HepG2 (cell line): ENCODE data around the gene MTM1. TPM values are rescaled to one million over a fixed set of nuclear protein-coding genes. Genes with fewer than 3 reads are reported as not detected.

Experiments
- ATAC-seq: fragments of 200-7000 bp; cut with Tn5 transposase; 3 replicates; pipeline ENCODE4 v1.9.1; 2020; ENCODE audit warnings: mild to moderate bottlenecking, moderate library complexity
- BruUV-seq: library from RNA; stranded (reverse); fragments of 400-500 nt; replicated peaks from 2 replicates; lab custom pipeline; 2021; lab: Mats Ljungman, UMichigan
- CTCF ChIA-PET: fragments of 300-600 bp; formaldehyde crosslinking; extraction: SDS; loops from one replicate; lab custom pipeline; 2021; ENCODE audit warnings: low total read pairs, inconsistent platforms, low intra/inter-chr PET ratio; lab: Yijun Ruan, JAX
- POLR2A ChIA-PET: fragments of 350-600 bp; sonication (Branson Sonifier 250); formaldehyde crosslinking; loops from one replicate; lab custom pipeline; 2020; ENCODE audit warnings: antibody characterized with exemption, inconsistent platforms; lab: Yijun Ruan, JAX
- DNase-seq: peaks from one replicate; pipeline ENCODE4 v3.0.0-alpha.2; 2015; ENCODE audit warnings: low spot score
- FAIRE-seq: peaks from 3 replicates; lab custom pipeline; 2011; peaks lifted over from hg19 to GRCh38; lab: Jason Lieb, UNC
- H2AFZ ChIP-seq: one replicate; pipeline ENCODE4 v1.6.1; 2011; ENCODE audit warnings: low read length, inconsistent platforms
- H3K27ac ChIP-seq: fragments of 300-600 bp; 3 replicates; pipeline ENCODE4 v1.8.0; 2011; ENCODE audit warnings: mixed run types, mild to moderate bottlenecking, mixed read lengths, low read length, inconsistent platforms; ENCODE audit not compliant: insufficient read depth; ENCODE audit errors: extremely low read length
- H3K27me3 ChIP-seq, 2 experiments: fragments of 200-600 bp in 1 of 2; 2 replicates in 1 of 2; 3 replicates in 1 of 2; pipeline versions ENCODE4 v1.6.0 to v1.8.0; 2011; ENCODE audit warnings: low read length in 2 of 2, mild to moderate bottlenecking in 2 of 2, moderate library complexity in 2 of 2, inconsistent platforms in 1 of 2; ENCODE audit not compliant: insufficient read depth in 2 of 2, control insufficient read depth in 1 of 2
- H3K36me3 ChIP-seq, 2 experiments: fragments of 200-600 bp in 1 of 2; replicated peaks in 1 of 2; 2 replicates in 1 of 2; 3 replicates in 1 of 2; pipeline versions ENCODE4 v1.5.1 to v1.8.0; 2011; ENCODE audit warnings: low read length in 2 of 2, inconsistent platforms in 1 of 2; ENCODE audit not compliant: insufficient read depth in 2 of 2, control insufficient read depth in 1 of 2
- H3K4me1 ChIP-seq: 2 replicates; pipeline ENCODE4 v1.5.1; 2012; ENCODE audit warnings: low read length, inconsistent platforms; ENCODE audit not compliant: insufficient read depth
- H3K4me2 ChIP-seq: 2 replicates; pipeline ENCODE4 v1.6.0; 2011; ENCODE audit warnings: low read depth, low read length, inconsistent platforms
- H3K4me3 ChIP-seq, 3 experiments: fragments of 200-600 bp in 1 of 3; sonication (generic), shearing (Covaris generic) in 1 of 3; replicated peaks in 1 of 3; 2 replicates each; pipeline ENCODE4 v1.5.1; 2011 to 2016; ENCODE audit warnings: low read length in 3 of 3, inconsistent platforms in 2 of 3, low read depth in 2 of 3, mild to moderate bottlenecking in 2 of 3, control low read depth in 1 of 3, mixed read lengths in 1 of 3; ENCODE audit not compliant: insufficient read depth in 1 of 3
- H3K79me2 ChIP-seq: one replicate; pipeline ENCODE4 v1.6.1; 2011; ENCODE audit warnings: low read length, inconsistent platforms; ENCODE audit not compliant: insufficient read depth
- H3K9ac ChIP-seq: 2 replicates; pipeline ENCODE4 v1.6.0; 2011; ENCODE audit warnings: mild to moderate bottlenecking, low read depth, low read length, inconsistent platforms; ENCODE audit not compliant: insufficient read depth
- H3K9me3 ChIP-seq: 2 replicates; pipeline ENCODE4 v1.5.1; 2012; ENCODE audit warnings: mild to moderate bottlenecking, low read length
- H4K20me1 ChIP-seq: 2 replicates; pipeline ENCODE4 v1.6.0; 2011; ENCODE audit warnings: inconsistent platforms, mild to moderate bottlenecking, low read length, moderate library complexity; ENCODE audit not compliant: insufficient read depth
- ARNTL ChIP-seq: sonication (generic); formaldehyde crosslinking; IDR thresholded peaks from 2 replicates; pipeline ENCODE4 v1.4.0; 2020; ENCODE audit warnings: mild to moderate bottlenecking, missing genetic modification reagents
- FOXP4 ChIP-seq: sonication (generic); formaldehyde crosslinking; IDR thresholded peaks from 2 replicates; pipeline ENCODE4 v1.4.0; 2020; ENCODE audit warnings: missing genetic modification reagents
- GATAD1 ChIP-seq: IDR thresholded peaks from 2 replicates; pipeline ENCODE4 v1.6.1; 2016; ENCODE audit warnings: missing genetic modification reagents, missing compliant biosample characterization
- HDAC2 ChIP-seq: sonication (generic); formaldehyde crosslinking; IDR thresholded peaks from 2 replicates; pipeline ENCODE4 v1.4.0; 2020; ENCODE audit warnings: missing genetic modification reagents
- HNF1A ChIP-seq, 2 experiments: sonication (generic) in 1 of 2; formaldehyde crosslinking in 1 of 2; IDR thresholded peaks; 2 replicates each; pipeline versions ENCODE4 v1.4.0 to v1.6.1; 2016 to 2020; ENCODE audit warnings: borderline replicate concordance in 1 of 2, low read depth in 1 of 2, mild to moderate bottlenecking in 1 of 2, missing genetic modification reagents in 1 of 2
- KMT2A ChIP-seq: sonication (generic); formaldehyde crosslinking; IDR thresholded peaks from 2 replicates; pipeline ENCODE4 v1.4.0; 2020; ENCODE audit warnings: missing genetic modification reagents
- MBNL3 ChIP-seq: fragments of 250-450 bp; sonication (Bioruptor Pico); conservative IDR thresholded peaks from 2 replicates; pipeline ENCODE4 v1.8.0; 2022; ENCODE audit warnings: mild to moderate bottlenecking, inconsistent platforms
- NFATC3 ChIP-seq: sonication (generic); formaldehyde crosslinking; IDR thresholded peaks from 2 replicates; pipeline ENCODE4 v1.5.1; 2020; ENCODE audit warnings: mild to moderate bottlenecking, missing genetic modification reagents
- NKX3-1 ChIP-seq: sonication (generic); formaldehyde crosslinking; IDR thresholded peaks from 2 replicates; pipeline ENCODE4 v1.5.0; 2020; ENCODE audit warnings: missing genetic modification reagents
- PITX1 ChIP-seq: sonication (generic); formaldehyde crosslinking; IDR thresholded peaks from 2 replicates; pipeline ENCODE4 v1.5.1; 2020; ENCODE audit warnings: mild to moderate bottlenecking, missing genetic modification reagents
- PLRG1 ChIP-seq: fragments of 450-650 bp; conservative IDR thresholded peaks from 2 replicates; pipeline ENCODE4 v1.6.1; 2016
- SKI ChIP-seq: fragments of 450-650 bp; IDR thresholded peaks from one replicate; pipeline ENCODE4 v1.6.1; 2018; ENCODE audit warnings: mild to moderate bottlenecking; ENCODE audit not compliant: partially characterized antibody
- SMARCE1 ChIP-seq: fragments of 450-650 bp; IDR thresholded peaks from 2 replicates; pipeline ENCODE4 v1.6.1; 2017; ENCODE audit warnings: borderline replicate concordance
- ZNF274 ChIP-seq: sonication (generic); formaldehyde crosslinking; IDR thresholded peaks from 2 replicates; pipeline ENCODE4 v1.5.1; 2020; ENCODE audit warnings: mild to moderate bottlenecking, missing genetic modification reagents
- ZNF30 ChIP-seq: sonication (generic); formaldehyde crosslinking; IDR thresholded peaks from 2 replicates; pipeline ENCODE4 v1.5.0; 2020; ENCODE audit warnings: mild to moderate bottlenecking, missing genetic modification reagents
- ZNF782 ChIP-seq: sonication (generic); formaldehyde crosslinking; IDR thresholded peaks from 2 replicates; pipeline ENCODE4 v1.4.0; 2020; ENCODE audit warnings: missing genetic modification reagents, mild to moderate bottlenecking, borderline replicate concordance
- ZNF790 ChIP-seq: sonication (generic); formaldehyde crosslinking; IDR thresholded peaks from 2 replicates; pipeline ENCODE4 v1.8.0; 2022; ENCODE audit warnings: missing genetic modification reagents, mild to moderate bottlenecking, borderline replicate concordance
- ZNF816 ChIP-seq: sonication (generic); formaldehyde crosslinking; IDR thresholded peaks from 2 replicates; pipeline ENCODE4 v1.8.0; 2022; ENCODE audit warnings: missing genetic modification reagents, mild to moderate bottlenecking, borderline replicate concordance
- WGBS: methylation state at CpG from one replicate; pipeline ENCODE4 v1.1.6; 2017; ENCODE audit warnings: low lambda C conversion rate; 5-methylcytosine and 5-hydroxymethylcytosine counted together
- in situ Hi-C: cut with HindIII; loops from 2 replicates; pipeline ENCODE4 v1.10.0; 2017; ENCODE audit warnings: low pct_unique_long_range_greater_than_20kb; ENCODE audit not compliant: extremely low pct_ligation_motif_present
- intact Hi-C: fragments of 100-400 bp; cut with micrococcal nuclease; formaldehyde crosslinking; loops from one replicate; pipeline ENCODE4 v1.10.0; 2022; ENCODE audit not compliant: unreplicated experiment
- polyA plus RNA-seq, 8 experiments: library from polyadenylated mRNA; depleted of rRNA in 3 of 8; stranded (reverse) in 7 of 8; unstranded in 1 of 8; fragments of >200 nt; fragmentation: Illumina TruSeq in 4 of 8; extraction: Trizol in 4 of 8; gene quantifications; 2 replicates each; pipeline versions ENCODE4 v1.2.1 to v1.2.3, GENCODE V29; 2011 to 2016; ENCODE audit warnings: low read depth in 4 of 8, missing spikeins in 1 of 8, mixed read lengths in 1 of 8; ENCODE audit not compliant: insufficient read depth in 1 of 8
- total RNA-seq, 5 experiments: library from RNA; depleted of rRNA; stranded (reverse); fragments of >200 nt; fragmentation: Illumina TruSeq; extraction: Trizol; gene quantifications; 2 replicates each; pipeline ENCODE4 v1.2.3, GENCODE V29; 2016; ENCODE audit warnings: low read depth in 1 of 5

MTM1 gene
- total and polyA plus RNA-seq, 2 of the 13 experiments (the other 11 are each of a cell fraction or from before 2014, with no cell fraction given), result 12.0 to 15.2 TPM

DNA sequence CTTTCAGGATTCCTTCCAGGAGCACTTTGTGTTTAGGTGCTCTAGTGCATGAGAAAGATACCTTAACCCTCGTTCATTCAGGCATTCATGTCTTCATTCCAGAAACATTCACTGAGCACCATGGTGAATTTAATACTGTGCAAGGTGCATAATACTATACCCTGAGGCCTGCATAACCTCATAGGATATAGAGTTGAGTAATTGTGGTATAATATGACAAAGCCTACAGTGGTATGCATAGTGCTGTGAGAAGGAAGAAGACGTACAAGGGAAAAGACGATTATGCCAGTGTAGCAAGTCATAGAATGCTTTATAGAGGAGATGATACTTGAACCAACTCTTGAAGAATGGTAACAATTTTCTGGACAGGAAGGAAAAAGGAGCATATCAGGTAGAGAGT lies 34.3 kb downstream of the MTM1 start:
- intact Hi-C loops, result no loop called here
- Histone ChIP-seq H3K27me3 (no peaks in the 10 kb centered on the region), H2AFZ (no peak overlapping the region), H4K20me1 (no peaks in the 10 kb centered on the region), H3K27ac (no peak overlapping the region), H3K9me3 (no peaks in the 10 kb centered on the region)
- FAIRE-seq, result no peak
- no peak for DNase-seq
- in situ Hi-C loops, result no loop called here
- ChIA-PET POLR2A (no interaction called here), CTCF (no interaction called here)
- WGBS, result 93% methylated on average over 3 of the region's 3 CpGs
- no peak for ATAC-seq
- TF ChIP-seq SKI, result no peak
- no peak for TF ChIP-seq ZNF782 (CRISPR knock-in tag)
- no peak for TF ChIP-seq NFATC3 (CRISPR knock-in tag)
- no peak for TF ChIP-seq ZNF30 (CRISPR knock-in tag)
- TF ChIP-seq PLRG1, result no peak
- no peak for TF ChIP-seq ZNF274
- no peak for TF ChIP-seq FOXP4 (CRISPR knock-in tag)
- TF ChIP-seq PITX1, result no peak
- no peak for TF ChIP-seq HDAC2 (CRISPR knock-in tag)
- no peak for TF ChIP-seq GATAD1 (CRISPR knock-in tag)
- no peak for TF ChIP-seq ZNF816 (CRISPR knock-in tag)
- no peak for TF ChIP-seq HNF1A (IDR thresholded peaks at IDR 0.05; ENCODE audit: low read depth)
- TF ChIP-seq HNF1A (CRISPR knock-in tag; IDR thresholded peaks at IDR 0.05; ENCODE audit: borderline replicate concordance), result no peak
- no peak for TF ChIP-seq MBNL3 (CRISPR knock-in tag)
- TF ChIP-seq ARNTL (CRISPR knock-in tag), result no peak
- no peak for TF ChIP-seq KMT2A
- TF ChIP-seq NKX3-1, result no peak
- TF ChIP-seq ZNF790 (CRISPR knock-in tag), result no peak
- TF ChIP-seq SMARCE1, result no peak
- TF ChIP-seq, all 625 proteins: peak for 0
- Histone ChIP-seq H3K79me2 (no peaks in the 10 kb centered on the region), H3K36me3 (peaks cover 0 to 34% of the 10 kb centered on the region in 2 experiments; a peak in 2 of 5 replicates), H3K4me1 (peaks cover 15% of the 10 kb centered on the region), H3K4me3 (no peak overlapping the region), H3K9ac (no peak overlapping the region), H3K4me2 (no peak overlapping the region)
- BruUV-seq, result no TSS peak
